KG1 (cell line): ENCODE data around the gene ACOT6.
"Not testable (repeated sequence)": the region's sequence is repeated elsewhere in the genome, so short reads cannot be mapped to it uniquely, and the experiment has no call there.

Experiments used
- DNase-seq: peaks from one replicate; lab custom pipeline; 2025; lab: John Stamatoyannopoulos, UW

ACOT6 gene

GRCh38 chr14:73651005-73651404, 38.7 kb downstream of the ACOT6 start:
- DNase-seq: no peak

DNA sequence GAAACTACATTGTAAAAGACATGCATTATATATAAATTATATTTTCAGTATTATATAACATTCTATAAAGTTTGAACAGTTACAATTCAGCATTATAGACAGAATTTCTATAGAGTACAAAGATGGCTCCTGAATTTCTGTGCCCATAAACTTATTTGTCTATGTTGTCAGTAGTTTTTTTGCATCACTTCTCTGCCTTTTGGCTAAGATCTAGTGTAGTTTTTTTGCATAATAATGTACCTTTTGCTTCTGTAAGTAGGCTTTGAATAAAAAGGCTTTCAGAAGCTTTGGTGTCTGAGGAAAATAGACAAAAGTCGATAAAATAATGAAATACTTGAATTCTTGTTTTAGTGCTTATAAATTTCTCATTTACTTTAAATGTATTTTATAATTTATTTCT, 43.5 kb downstream of the ACOT6 start:
- DNase-seq: no peak

GRCh38 chr14:73659202-73659601, 46.9 kb downstream of the ACOT6 start:
- not testable (repeated sequence) for DNase-seq

GRCh38 chr14:73660511-73660910, 48.2 kb downstream of the ACOT6 start:
- DNase-seq: no peak

DNA sequence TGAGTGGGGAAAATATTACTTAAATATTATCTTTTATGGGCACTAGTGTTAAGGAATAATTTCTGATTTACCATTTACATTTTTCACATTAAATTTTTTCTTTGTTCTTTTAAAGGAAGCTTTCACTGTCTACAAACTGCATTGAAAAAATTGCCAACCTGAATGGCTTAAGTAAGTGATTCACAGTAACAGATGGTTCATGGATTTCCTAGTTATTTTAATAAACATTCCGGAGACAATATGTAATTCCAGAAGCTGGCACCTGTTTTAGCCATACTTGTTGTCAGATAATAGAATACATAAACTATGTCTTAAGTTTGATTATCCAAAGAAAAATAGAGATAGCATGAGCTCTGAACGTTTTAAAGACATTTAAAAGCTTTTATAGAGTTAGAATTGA, 49.6 kb downstream of the ACOT6 start:
- no peak for DNase-seq

GRCh38 chr14:73662487-73662943, 50.2 kb downstream of the ACOT6 start:
- DNase-seq: no peak

- no peak for DNase-seq
Observed at GRCh38 chr14:73663548-73664212, 51.4 kb downstream of the ACOT6 start.

DNA sequence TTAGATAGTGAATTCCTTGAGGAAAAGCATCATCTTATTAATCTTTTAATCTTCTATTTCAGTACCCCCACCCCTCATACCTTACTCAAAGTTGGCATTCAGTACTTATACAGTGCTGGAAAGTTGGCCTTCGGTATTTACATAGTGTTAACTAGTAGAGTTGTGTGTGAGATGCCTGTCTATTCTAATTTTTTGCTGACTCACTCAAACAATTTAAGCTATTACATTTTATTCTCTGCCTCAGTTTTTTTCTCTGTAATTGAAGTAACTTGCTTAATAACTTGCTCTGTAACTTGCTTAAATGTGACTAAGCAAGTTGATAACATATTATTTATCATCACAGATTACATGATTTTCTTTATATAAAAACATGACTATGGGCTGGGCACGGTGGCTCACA, 52.8 kb downstream of the ACOT6 start:
- DNase-seq: no peak

DNA sequence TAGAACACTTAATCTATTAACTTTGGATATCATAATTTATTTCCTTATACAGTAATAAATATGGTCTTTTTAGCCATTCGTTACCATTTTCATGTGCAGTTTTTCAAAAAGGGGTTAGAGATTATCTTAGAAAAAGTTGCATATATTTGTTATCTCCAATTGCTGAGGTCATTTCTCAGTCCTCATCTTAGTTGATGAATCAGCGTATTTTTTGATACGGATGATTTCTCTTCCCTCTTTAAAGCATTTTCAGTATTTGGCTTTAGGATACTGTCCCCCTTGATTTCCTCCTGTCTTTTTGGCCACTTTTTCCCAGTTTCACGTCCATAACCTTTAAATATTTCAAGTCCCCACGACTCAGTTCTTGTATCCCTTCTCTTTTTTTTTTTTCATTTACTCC, 54.3 kb downstream of the ACOT6 start:
- DNase-seq: no peak

DNA sequence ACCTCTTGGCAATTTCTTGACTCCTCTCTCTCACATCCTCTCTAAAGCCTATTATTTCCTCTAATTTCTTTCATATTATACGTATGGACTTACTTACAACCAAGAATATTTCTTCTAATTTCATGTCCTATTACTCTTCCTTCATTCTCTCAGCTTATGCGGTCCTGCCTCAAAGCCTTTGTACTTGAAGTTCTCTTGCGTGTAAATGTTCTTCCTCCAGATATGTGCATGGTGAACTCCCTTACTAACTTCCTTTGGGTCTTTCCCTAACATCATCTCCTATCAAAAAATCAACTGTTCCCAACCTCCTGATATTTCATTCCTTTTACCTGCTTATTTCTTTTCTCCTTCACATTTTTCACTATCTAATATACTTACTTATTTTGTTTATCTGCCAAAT, 55.5 kb downstream of the ACOT6 start:
- DNase-seq: no peak
